Cerebellar cortex (tissue), 1 donor: ENCODE results near the gene INPP4A.
A peak's percentile ranks its signal among the peaks of the same experiment; 100 is the strongest.

ENCODE experiments used
- DNase-seq: peaks from one replicate; pipeline ENCODE4 v3.0.0-alpha.2; 2015; ENCODE audit warnings: low spot score

The INPP4A gene

GRCh38 chr2:98496750-98497493 lies 52.3 kb downstream of the INPP4A start:
- DNase-seq, result no peak

DNA sequence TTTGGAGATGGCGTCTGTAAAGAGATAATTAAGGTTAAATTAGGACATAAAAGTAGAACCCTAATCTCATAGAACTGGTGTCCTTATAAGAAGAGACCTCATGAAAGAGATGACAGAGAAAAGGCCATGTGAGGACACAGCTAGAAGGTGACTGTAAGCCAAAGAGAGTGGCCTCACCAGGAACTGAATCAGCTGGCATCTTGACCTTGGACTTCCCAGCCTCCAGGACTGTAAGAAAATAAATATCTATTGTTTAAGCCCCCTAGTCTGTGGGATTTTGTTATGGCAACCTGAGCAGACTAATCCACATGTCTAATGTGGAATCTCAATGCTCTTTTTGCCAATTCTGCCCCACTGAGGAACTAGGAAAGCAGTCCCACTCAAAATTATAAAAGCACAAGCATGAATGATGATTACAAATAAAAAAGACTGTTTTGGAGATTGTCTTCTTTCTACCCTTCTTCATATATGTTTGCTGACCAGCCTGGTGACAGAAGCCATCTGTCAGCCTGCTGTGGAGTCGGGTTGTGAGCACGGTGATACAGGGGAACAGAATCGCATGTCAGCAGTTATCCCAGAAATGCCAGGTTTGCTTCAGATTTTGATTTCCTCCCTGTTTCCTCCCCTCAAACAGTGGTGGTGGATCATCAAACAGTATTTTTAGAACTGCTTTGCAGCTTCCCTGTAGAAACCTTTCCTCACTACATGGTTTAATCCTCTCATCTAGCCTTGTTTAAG lies 54.2 kb downstream of the INPP4A start:
- DNase-seq, result peak; percentile 79

DNA sequence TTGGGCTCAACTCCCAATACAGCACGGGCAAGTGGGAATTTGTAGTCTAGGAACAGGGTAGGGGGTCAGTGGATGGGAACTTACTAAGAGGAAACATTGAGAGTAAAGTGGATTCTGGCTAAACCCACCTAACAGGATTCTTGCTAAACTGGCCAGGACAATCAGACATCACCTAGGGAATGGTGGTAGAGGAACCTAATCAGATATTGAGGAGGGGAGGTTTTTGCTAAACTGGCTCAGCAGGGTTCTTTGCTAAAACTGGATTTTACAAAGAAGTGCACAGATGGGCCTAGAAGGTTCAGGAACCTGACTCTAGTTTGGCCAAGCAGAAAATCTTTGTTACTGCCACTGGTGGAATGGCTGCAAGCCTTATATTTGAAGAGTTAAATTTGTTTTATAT lies 55.9 kb downstream of the INPP4A start:
- DNase-seq, result no peak

DNA sequence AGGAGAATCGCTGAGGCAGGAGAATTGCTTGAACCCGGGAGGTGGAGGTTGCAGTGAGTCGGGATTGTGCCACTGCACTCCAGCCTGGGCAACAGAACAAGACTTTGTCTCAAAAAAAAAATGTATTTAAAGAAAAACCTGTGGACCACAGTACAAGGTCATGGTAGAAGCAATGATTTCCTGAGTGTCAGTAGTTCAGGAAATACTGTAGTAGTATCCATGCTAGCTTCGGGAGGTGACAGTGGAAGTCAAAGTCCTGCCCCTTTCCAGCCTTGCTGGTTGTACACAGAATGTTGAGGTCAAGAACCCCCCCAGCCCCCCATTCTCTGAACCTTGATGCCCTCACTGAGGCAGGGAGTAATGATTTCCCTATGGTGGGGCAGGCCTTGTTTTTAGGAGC lies 56.6 kb downstream of the INPP4A start:
- no peak for DNase-seq

DNA sequence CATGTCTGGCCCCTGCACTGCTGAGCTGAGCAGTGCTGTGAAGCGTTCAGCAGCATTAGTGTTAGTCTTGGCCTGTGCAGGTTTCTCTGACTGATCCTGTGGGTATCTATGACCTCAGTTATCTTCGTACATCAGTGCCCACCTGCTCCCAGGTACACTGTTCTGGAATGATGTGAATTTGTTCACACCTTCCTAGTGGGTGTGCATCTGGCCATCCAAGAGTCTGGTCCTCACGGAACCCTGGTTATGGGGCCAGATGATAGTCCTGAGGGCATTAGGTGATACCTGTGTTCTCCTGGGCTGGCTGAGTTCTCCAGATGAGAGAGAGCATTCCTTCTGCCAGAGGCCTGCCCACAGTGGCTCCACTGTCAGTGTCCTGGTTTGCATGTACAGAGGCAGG lies 57.2 kb downstream of the INPP4A start:
- DNase-seq, result no peak

DNA sequence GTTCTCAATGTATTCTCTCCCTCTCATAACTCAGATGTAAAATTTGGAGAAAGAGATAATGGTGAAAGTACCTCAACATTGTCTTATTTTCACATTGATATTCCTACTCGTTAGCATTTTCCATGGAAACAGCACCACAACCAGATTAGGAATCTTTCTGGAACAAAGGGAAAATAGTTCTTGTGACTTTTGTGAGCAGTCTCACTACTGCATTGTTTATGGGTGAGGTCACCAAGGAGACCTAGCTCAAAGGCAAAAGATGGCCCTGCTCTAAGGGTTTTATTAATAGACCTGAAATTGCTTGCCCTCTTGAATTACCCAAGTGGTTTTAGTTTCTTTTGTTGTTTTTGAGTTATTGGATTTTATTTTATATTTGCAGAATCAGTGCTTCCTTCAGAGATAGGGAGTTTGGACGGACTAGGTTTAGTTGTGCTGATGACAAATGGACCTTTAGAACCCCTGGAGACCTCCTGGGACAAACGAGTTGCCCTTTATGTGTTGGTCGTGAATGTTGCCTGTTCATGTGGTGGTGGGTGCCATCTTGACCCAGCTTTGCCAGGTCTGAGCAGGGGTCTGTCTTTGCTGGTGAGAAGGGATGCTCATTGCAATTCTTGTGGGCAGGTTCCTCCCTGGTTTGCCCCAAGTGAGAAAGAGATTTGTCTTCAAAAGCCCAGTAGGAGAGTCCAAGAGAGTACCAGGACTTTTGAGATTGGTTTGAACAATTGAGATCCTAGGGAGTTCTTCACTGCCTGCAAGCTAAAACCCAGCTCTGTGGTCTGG lies 58.1 kb downstream of the INPP4A start:
- DNase-seq, result no peak

DNA sequence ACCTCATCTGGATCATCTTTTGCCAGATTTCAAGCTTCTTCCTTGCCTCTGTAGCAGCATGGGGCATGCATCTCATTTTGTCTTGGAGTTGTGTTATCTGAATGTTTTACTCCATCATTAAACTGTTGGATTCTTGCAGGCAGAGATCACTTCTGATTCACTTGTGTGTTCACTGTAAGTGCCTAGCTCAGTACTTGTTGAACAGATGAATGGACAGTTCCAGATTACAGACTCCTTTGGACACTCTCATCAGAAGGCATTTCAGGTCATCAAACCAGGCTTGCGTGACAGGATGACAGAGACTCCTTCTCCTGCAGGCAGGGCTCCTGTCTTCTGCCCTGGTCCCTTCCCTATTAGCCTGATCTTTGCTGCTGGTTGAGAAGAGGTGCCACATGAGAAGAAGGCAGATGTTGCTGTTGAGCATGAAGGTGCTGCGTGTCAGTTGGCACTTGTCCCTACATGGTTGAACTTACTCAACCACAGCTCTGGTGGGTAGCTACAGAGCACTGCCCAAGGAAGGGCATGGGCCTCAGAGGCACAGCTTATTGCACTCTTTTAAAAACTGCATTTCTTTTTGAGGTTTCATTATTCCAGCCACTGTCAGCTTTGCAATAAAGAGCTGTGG lies 58.9 kb downstream of the INPP4A start:
- DNase-seq, result no peak

DNA sequence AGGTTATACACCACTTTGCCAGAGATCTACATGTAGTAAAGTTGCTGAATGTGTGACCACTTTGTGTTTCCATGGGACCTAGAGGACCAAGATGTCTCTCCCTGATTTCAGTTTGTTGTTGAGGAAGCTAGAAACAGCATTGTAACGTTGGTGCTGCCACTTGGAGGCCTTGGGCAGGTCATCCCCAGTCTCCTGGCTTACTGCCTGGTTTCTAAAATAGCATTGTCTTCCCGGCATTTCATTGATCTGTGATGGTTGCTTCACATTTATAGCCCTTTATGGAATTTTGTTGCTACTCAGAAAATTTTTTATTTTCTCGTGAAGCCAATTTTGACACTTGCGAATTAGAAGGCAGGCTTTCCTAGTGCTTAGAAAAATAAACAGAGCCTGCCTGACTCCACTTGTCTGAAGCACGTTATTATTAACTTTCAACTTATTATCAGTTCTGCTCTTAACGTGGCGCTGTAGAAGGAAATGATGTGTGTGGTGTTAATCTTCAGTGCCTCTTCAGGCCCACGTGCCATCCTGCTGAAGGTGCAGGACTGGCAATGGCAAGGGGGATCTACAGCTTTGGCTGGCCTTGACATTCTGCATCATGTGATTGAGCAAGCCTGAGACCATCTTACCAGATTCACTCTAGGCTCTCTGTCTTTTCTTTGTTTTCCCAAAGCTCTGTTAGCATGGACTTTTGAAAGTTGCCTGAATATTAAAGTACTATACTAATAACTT lies 59.9 kb downstream of the INPP4A start:
- peak; percentile 42 for DNase-seq

- DNase-seq, result no peak
These were observed 60.7 kb downstream of the INPP4A start for GRCh38 chr2:98505311-98505808.

GRCh38 chr2:98505971-98506664 lies 61.5 kb downstream of the INPP4A start:
- no peak for DNase-seq

- DNase-seq, result no peak
These were observed 62.2 kb downstream of the INPP4A start for GRCh38 chr2:98506881-98507280.

DNA sequence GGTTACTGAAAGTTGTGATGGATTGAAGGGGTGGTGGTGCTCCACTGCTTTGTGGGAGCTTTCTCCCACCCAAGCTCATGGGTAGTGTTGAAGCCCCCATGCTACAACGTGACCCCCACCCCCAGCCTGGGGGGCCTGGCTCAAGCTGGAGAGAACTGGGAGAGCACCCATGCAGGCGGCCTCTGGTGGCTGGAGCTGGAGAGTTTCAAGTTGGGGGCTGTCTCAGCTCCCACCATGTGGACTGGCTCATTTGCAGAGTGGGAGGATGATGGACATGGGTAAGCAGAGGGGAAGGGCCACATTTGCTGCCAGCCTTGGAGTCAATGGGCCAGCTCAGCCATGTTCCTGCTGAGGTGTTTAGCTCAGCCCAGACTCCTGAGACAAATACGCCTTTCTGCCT lies 62.8 kb downstream of the INPP4A start:
- no peak for DNase-seq

DNA sequence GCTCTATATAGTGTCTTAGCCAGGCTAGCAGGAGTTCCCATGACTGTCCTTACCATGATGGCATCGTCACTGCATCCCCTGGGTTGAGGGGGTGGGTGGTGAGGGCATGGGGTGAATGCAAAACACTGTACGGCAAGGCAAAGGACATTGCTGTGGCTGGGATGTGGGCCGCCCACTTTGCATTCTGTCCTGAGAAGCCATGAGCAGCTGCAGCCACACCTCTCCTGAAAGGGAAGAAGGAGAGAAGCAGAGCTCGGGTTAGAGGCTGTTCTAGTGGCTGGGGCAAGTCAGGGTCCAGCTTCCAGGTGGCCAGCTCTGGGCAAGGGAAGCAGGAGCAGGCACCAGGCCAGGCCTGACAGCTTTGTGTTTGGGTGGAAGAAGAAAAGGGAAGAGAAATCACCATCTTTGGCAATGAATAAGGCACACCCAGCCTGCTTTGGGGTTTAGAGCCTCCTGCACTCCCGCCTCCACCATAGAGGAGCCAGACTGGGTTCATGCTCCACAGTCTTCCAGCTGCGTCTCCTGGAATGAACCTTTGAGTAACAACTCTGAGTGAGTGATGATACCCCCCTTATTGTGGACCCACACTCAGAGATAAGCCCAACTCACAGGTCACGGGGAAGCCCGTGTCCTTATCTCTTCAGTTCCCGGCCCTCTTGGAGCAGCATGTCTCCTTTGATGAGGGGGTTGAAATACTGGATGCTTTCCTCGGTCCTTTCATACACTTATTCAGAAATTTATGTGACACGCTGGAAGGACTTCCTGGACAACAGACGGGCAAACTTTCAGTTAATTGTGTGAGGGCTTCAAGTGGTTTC lies 63.4 kb downstream of the INPP4A start:
- DNase-seq, result peak; percentile 82

DNA sequence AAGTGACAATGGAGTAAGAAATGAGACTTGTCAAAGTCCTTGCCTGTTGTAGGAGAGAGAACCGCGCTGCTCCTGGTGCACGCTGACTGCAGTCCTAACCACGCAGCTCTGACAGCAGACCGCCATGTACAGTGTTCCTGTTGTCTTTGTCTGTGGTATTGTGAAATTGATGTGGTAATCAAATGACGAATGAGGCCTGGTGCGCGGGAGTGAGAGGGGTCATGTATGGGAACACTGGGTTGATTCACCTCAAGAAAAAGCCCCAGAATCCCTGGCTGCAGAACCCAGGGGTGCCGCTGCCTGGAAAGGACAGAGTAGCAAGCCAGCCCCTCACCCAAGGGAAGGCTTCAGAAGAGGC lies 64.0 kb downstream of the INPP4A start:
- no peak for DNase-seq

DNA sequence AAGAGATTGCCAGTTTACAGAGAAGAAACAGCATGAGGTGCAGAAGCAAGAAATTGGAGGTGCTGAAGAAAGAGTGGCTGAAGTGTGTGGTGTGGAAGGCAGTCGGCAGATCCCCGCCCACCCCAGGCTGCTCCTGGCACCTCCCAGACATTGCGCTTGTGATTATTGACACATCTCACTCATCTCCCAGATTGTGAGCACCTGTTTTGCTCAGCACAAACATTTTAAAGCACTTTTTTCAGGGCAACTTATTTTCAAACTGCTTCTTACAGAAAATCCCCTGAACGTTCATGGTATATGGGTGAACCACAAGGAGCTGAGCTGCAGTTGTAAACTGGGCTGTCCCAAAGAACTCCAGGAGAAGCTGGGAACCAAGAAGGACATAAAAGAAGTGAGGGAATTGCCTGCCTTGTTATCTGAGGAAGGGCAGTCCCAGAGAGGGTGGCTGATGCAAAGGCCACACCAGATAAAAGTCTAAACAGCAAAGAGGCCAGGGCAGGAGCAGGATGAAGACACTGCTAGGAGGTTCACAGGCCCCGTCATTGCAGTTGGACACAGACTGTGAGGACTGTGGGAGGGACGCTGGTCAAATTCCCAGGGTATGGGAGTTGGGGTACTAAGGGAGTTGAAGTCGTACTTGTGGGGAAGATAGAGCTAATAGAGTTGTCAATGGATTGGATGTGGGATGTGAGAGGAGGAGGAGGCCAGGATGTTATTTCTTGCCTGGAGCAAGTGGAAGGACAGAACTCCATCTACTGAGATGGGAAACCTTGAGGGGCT lies 65.1 kb downstream of the INPP4A start:
- DNase-seq, result no peak

DNA sequence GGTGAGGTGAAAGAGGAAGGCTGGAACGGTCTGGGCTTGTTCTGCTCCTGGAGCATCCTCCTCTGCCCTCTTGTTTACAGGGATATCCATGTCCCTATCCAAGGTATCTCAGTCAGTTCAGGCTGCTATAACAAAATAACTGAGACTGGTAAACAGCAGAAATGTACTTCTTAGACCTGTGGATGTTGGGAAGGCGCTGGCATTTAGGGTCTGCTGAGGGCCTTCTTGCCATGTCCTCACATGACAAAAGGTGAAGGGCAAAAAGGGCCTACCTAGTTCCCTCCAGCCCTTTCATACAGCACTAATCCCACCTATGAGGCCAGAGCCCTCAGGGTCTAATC lies 65.6 kb downstream of the INPP4A start:
- no peak for DNase-seq

DNA sequence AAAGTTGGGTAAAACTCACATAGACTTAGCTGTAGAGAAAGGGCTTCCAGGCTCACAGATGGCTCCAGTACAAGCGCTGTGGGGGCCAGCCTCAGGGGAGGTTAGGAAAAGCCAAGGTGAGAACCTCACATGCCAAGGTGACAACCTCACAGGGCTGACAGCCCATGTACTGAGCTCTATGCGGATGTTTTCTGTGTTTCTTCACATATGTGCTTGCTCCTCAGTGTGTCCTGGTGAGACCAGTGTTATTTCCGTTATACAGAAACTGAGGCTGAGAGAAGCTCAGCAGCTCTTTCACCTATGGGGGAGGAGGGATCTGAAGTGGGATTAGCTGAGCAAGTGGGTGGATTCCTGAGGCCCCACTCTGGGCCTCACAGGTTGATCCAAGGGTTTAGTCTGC lies 67.3 kb downstream of the INPP4A start:
- DNase-seq, result no peak

DNA sequence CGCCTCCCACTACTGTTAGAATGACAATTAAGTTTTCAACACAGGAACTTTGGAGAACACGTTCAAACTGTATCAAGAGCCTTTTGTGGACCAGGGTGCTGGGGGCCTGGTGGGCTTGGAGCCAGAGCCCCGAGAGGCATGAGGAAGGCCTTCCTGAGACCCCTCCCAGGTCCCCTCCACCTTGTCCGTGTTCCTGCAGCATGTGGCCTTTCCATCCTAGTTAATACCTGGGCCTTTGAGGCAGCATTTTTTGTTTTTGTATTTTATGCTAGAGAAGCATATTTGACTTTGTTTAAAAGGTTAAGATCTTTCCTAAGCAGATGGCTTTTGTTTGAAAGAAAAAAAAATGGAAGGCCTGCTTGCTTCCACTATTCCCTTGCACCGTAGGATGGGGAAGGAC lies 68.0 kb downstream of the INPP4A start:
- no peak for DNase-seq

DNA sequence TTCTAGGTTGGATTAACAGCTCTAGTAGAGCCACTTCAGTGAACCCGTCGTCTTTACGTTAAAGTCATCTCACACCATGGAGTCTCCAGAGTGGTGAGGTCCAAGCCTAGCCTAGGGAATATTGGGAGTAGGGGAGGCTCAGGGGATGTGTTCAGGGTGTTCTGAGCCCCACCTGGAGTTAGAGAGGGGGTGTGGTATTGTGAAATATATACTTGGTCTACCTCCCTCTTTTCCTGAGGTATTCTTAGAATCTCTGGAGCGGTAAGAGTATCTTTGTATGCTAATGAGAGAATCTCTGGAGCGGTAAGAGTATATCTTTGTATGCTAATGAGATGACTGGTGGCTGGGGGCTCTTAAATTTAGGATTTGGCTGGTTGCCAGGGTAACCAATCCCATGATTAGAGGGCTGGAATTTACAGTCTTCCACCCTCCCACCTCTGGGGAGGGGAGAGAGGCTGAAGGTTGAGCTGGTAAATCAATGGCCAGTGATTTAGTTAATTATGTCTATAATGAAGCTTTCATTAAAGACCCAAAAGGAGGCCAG lies 69.5 kb downstream of the INPP4A start:
- no peak for DNase-seq
